ENCODE data around the gene AP2M1. TPM values are rescaled to one million over a fixed set of nuclear protein-coding genes. Genes with fewer than 3 reads are reported as not detected.

The AP2M1 gene
- 141 and 147 TPM in 2 replicates for total RNA-seq (2014; rRNA removed; shearing (Covaris generic))
- 158 and 168 TPM in 2 replicates for total RNA-seq (2022)
- Bru-seq, nascent RNA: percentile 66 among the genes with signal in this experiment
- BruChase-seq, experiment 1, labeled RNA remaining after a 6-hour chase: percentile 94 among the genes with signal in this experiment
- percentile 80 among the genes with signal in this experiment for BruChase-seq, experiment 2, labeled RNA remaining after a 2-hour chase
- long read RNA-seq, transcript AP2M1-202 (11 exons, 2,091 nt): major isoform, 150 of 479 reads
- long read RNA-seq, partial matches to known transcripts: 26 of 479 reads
- long read RNA-seq, other reads (novel, unspliced or antisense): 303 of 479 reads

DNA sequence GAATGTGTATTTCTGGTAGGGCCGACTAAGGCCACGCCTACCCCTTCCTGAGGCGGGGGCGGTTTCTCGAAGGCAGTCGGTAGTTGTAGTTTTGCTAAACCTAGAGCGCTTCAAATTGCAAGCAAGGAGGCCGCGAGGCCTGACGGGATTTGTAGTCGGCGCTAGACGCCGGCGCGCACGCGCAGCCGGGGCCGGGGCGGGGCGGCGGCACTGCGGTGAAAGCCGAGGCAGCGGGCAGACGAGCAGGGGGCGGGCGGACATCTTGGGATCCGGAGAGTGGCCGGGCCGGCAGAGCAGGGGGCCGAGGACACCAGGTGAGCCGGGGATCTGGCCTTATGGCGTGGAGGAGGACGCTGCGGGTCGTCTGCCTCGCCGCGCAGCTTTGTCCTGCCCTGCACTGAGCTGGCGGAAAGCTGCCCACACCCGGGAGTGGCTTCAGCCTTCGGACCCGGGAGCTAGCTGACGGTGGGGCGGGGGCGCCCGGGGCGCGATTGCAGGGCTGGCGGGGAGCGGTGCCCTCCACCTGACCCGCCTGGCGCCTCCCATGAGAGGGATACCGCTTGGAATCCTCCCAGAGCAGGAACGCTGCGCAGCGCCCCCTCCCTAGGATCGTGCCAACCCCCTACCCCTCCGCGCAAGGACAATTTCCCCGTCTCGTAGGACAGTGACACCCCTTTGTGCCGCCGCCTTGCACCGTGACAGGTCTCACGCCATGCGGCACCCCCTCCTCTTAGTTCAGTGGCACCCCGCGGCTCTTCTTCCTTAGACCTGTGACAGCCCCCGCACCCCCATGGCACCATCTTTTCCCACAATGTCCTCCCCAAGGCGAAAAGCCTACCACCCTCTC is at the start of gene AP2M1:
Gene AP2M1 (plus strand): TSS at position 210 of the 847 bp plus-strand sequence. CDS start 2,139 bp downstream, outside the sequence.
- Histone ChIP-seq H3K4me1 (ENCODE audit: insufficient read depth, low read length, poor library complexity, severe bottlenecking) (peaks cover 26% of the 10 kb centered on the region), H2AFZ (ENCODE audit: low read length) (peak within 1 kb of the TSS; percentile 55; the same call in 1 of the 2 replicates), H3K9me2 (ENCODE audit: insufficient read depth, low read length) (no peaks in the 10 kb centered on the region), H4K20me1 (ENCODE audit: insufficient read depth, low read length) (no peaks in the 10 kb centered on the region), H3K9me3 (ENCODE audit: low read length) (no peaks in the 10 kb centered on the region), H3K4me2 (ENCODE audit: low read length) (peak within 1 kb of the TSS; percentile 93), H3K79me2 (ENCODE audit: insufficient read depth, low read depth, low read length) (peaks cover 14% of the 10 kb centered on the region), H3K4me3 (ENCODE audit: low read depth, low read length, poor library complexity, severe bottlenecking) (peak within 1 kb of the TSS; percentile 94), H3K27ac (ENCODE audit: low read depth, low read length, poor library complexity, severe bottlenecking) (peak within 1 kb of the TSS; percentile 29), H3K36me3 (ENCODE audit: insufficient read depth, low read length) (peaks cover 35% of the 10 kb centered on the region)
- DNase-seq (ENCODE audit: low spot score): peak; percentile 99
- no TSS peak for BruUV-seq (replicated peaks)
- TF ChIP-seq, protein P1, sequence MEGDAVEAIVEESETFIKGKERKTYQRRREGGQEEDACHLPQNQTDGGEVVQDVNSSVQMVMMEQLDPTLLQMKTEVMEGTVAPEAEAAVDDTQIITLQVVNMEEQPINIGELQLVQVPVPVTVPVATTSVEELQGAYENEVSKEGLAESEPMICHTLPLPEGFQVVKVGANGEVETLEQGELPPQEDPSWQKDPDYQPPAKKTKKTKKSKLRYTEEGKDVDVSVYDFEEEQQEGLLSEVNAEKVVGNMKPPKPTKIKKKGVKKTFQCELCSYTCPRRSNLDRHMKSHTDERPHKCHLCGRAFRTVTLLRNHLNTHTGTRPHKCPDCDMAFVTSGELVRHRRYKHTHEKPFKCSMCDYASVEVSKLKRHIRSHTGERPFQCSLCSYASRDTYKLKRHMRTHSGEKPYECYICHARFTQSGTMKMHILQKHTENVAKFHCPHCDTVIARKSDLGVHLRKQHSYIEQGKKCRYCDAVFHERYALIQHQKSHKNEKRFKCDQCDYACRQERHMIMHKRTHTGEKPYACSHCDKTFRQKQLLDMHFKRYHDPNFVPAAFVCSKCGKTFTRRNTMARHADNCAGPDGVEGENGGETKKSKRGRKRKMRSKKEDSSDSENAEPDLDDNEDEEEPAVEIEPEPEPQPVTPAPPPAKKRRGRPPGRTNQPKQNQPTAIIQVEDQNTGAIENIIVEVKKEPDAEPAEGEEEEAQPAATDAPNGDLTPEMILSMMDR (conservative IDR thresholded peaks at IDR 0.05; ENCODE audit: low read length): 0 out of 2 replicates have a peak, but pooled peaks have one; percentile 37
- TF ChIP-seq EZH2phosphoT487 (IDR thresholded peaks at IDR 0.05; ENCODE audit: borderline replicate concordance, low read depth, low read length): no peak
- ChIA-PET POLR2A (interaction anchor here (0.6 to 2.2 kb wide), 5 partner anchors 12 to 131 kb away, joined by 3 to 14 read pairs (median 4); partner anchors contain the start of gene ABCF3), CTCF (ENCODE audit: unreplicated experiment) (no interaction called here)
- intact Hi-C loops (cut with micrococcal nuclease; ENCODE audit: unreplicated experiment): loop anchor here (1.0 to 2.0 kb wide), 4 partner anchors 10 to 124 kb away; partner anchors contain the start of genes DVL3, EIF2B5 and PSMD2

DNA sequence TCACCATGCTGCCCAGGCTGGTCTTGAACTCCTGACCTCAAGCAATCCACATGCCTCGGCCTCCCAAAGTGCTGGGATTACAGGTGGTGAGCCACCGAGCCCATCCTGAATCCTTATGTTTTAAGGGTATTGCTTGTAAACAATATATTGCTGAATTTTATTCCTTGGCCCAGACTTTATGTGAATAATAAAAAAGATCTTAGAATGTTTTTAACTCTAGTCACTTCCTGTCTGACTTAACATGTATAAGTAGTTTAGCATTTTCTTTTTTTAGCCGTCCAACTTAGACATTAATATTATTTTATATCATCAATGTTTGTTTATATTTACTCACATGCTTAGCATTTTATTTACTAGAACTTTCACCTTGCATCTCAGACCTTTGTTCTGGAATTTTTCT is 48.6 kb upstream of the AP2M1 start:
- Histone ChIP-seq H2AFZ (ENCODE audit: low read length) (no peak overlapping the region), H3K36me3 (ENCODE audit: insufficient read depth, low read length) (no peaks in the 10 kb centered on the region), H3K27ac (ENCODE audit: low read depth, low read length, poor library complexity, severe bottlenecking) (no peak overlapping the region), H3K4me1 (ENCODE audit: insufficient read depth, low read length, poor library complexity, severe bottlenecking) (no peaks in the 10 kb centered on the region), H3K9me3 (ENCODE audit: low read length) (no peaks in the 10 kb centered on the region), H3K4me2 (ENCODE audit: low read length) (no peak overlapping the region), H4K20me1 (ENCODE audit: insufficient read depth, low read length) (no peaks in the 10 kb centered on the region), H3K79me2 (ENCODE audit: insufficient read depth, low read depth, low read length) (no peaks in the 10 kb centered on the region), H3K4me3 (ENCODE audit: low read depth, low read length, poor library complexity, severe bottlenecking) (no peak overlapping the region), H3K9me2 (ENCODE audit: insufficient read depth, low read length) (no peaks in the 10 kb centered on the region)
- intact Hi-C loops (cut with micrococcal nuclease; ENCODE audit: unreplicated experiment): no loop called here
- POLR2A ChIA-PET: interaction anchor here (1.1 kb wide), 1 partner anchor 270 kb away, joined by 3 read pairs; no protein-coding TSS in a partner anchor
- no peak for DNase-seq (ENCODE audit: low spot score)
- CTCF ChIA-PET (ENCODE audit: unreplicated experiment): no interaction called here
- TF ChIP-seq, protein P1 (conservative IDR thresholded peaks at IDR 0.05; ENCODE audit: low read length): no peak
- no peak for TF ChIP-seq EZH2phosphoT487 (IDR thresholded peaks at IDR 0.05; ENCODE audit: borderline replicate concordance, low read depth, low read length)
- no TSS peak for BruUV-seq (replicated peaks)
